Non-pigmented ciliary epithelial cell (primary cell): ENCODE data around the gene OR4M2.
"Not testable (repeated sequence)": the region's sequence is repeated elsewhere in the genome, so short reads cannot be mapped to it uniquely, and the experiment has no call there.

ENCODE experiments used
- DNase-seq: peaks from one replicate; pipeline ENCODE4 v3.0.0-alpha.2; 2010; ENCODE audit warnings: low read depth

Gene OR4M2

GRCh38 chr15:22080227-22080626 is at the start of gene OR4M2:
Gene OR4M2 (plus strand): TSS chr15:22080527. CDS start chr15:22080625, 98 bp downstream.
- DNase-seq = not testable (repeated sequence)

GRCh38 chr15:22069267-22069666 is 11.1 kb upstream of the OR4M2 start:
- not testable (repeated sequence) for DNase-seq

- DNase-seq = not testable (repeated sequence)
Observed at GRCh38 chr15:22081386-22081785, 1.1 kb downstream of the OR4M2 start.

GRCh38 chr15:22098616-22099253 is 18.4 kb downstream of the OR4M2 start:
- DNase-seq = not testable (repeated sequence)

GRCh38 chr15:22099289-22099891 is 19.1 kb downstream of the OR4M2 start:
- not testable (repeated sequence) for DNase-seq

- DNase-seq = not testable (repeated sequence)
Observed at GRCh38 chr15:22122033-22122432, 41.7 kb downstream of the OR4M2 start.
